C4-2B (cell line): ENCODE results near the gene GRIP2.

Source experiments
- ZFX ChIP-seq: fragments of 450-650 bp; IDR thresholded peaks from 2 replicates; pipeline ENCODE4 v1.6.1; 2017
- TF ChIP-seq, protein P1 (sequence below): fragments of 450-650 bp; conservative IDR thresholded peaks from 2 replicates; pipeline ENCODE4 v1.5.1; 2017; ENCODE audit warnings: mild to moderate bottlenecking

DNA sequence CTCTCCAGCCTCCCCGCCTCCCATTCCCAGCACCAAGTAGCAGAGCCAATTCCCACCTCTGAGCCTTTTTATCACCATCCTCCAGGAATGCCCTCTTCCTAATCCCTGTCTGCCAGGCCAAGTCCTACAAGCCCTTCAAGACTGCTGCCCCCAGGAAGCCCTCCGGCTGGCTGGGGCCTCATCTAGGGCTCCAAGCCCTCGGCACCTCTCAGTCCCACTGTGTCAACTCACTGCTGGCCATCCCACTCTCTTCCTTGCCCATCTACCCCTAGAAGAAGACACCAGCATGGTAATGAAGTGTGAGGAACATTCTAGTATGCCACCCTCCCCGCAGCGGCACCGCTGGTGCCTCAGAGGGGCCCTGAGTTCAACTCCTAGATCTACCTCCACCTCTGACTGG is 10.0 kb upstream of the GRIP2 start:
- TF ChIP-seq, protein P1, sequence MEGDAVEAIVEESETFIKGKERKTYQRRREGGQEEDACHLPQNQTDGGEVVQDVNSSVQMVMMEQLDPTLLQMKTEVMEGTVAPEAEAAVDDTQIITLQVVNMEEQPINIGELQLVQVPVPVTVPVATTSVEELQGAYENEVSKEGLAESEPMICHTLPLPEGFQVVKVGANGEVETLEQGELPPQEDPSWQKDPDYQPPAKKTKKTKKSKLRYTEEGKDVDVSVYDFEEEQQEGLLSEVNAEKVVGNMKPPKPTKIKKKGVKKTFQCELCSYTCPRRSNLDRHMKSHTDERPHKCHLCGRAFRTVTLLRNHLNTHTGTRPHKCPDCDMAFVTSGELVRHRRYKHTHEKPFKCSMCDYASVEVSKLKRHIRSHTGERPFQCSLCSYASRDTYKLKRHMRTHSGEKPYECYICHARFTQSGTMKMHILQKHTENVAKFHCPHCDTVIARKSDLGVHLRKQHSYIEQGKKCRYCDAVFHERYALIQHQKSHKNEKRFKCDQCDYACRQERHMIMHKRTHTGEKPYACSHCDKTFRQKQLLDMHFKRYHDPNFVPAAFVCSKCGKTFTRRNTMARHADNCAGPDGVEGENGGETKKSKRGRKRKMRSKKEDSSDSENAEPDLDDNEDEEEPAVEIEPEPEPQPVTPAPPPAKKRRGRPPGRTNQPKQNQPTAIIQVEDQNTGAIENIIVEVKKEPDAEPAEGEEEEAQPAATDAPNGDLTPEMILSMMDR: no peak
- no peak for TF ChIP-seq ZFX
